Ovary (tissue), 9 donors: Measurements from ENCODE around the gene HOXC4. TPM values are rescaled to one million over a fixed set of nuclear protein-coding genes. Genes with fewer than 3 reads are reported as not detected.

ENCODE experiments used
- DNase-seq, 5 donors: peaks; one replicate each; pipeline ENCODE4 v3.0.0-alpha.2; 2019 to 2020
- H3K27ac ChIP-seq, 2 donors: fragments of 200-600 bp; one replicate each; pipeline versions ENCODE4 v1.5.1 to v1.8.0; 2019 to 2022
- H3K27me3 ChIP-seq: fragments of 200-600 bp; one replicate; pipeline ENCODE4 v1.8.0; 2022
- H3K36me3 ChIP-seq: fragments of 200-600 bp; sonication (generic); one replicate; pipeline ENCODE4 v1.5.1; 2019
- H3K4me1 ChIP-seq: one replicate; pipeline ENCODE4 v1.8.1; 2013; ENCODE audit warnings: mild to moderate bottlenecking, moderate library complexity; ENCODE audit not compliant: insufficient read depth
- H3K4me3 ChIP-seq: fragments of 200-600 bp; sonication (generic); one replicate; pipeline ENCODE4 v1.5.1; 2017
- H3K9me3 ChIP-seq, 2 donors: fragments of 200-600 bp in 1 of 2; sonication (generic) in 1 of 2; one replicate each; pipeline versions ENCODE4 v1.5.1 to v1.8.1; 2013 to 2019; ENCODE audit warnings: mild to moderate bottlenecking in 1 of 2, moderate library complexity in 1 of 2
- EP300 ChIP-seq: sonication (generic); formaldehyde crosslinking; IDR thresholded peaks from one replicate; pipeline ENCODE4 v1.6.1; 2017; ENCODE audit warnings: antibody characterized with exemption
- POLR2A ChIP-seq: fragments of 450-650 bp; IDR thresholded peaks from one replicate; pipeline ENCODE4 v1.6.1; 2017; ENCODE audit warnings: antibody characterized with exemption, mild to moderate bottlenecking, moderate library complexity
- WGBS, 3 donors: extraction: QIAGEN DNeasy Blood & Tissue Kit in 1 of 3; methylation state at CpG; one replicate each; pipeline versions ENCODE4 v1.1.5 to v1.1.7; 2013 to 2017; 5-methylcytosine and 5-hydroxymethylcytosine counted together
- intact Hi-C, 4 donors: fragments of 100-400 bp; cut with DNase I; formaldehyde crosslinking; loops; one replicate each; pipeline versions ENCODE4 v1.11.0 to v1.15.1; 2022 to 2023
- polyA plus RNA-seq, 2 donors: library from polyadenylated mRNA; stranded (reverse); fragments of 200-250 nt in 1 of 2; fragments of 350-450 nt in 1 of 2; fragmentation: Illumina TruSeq in 1 of 2; extraction: RNeasy Lipid Tissue Mini Kit (QIAGEN cat#74804) in 1 of 2; gene quantifications; one replicate each; pipeline ENCODE4 v1.2.3, GENCODE V29; 2013 to 2014
- total RNA-seq, 7 donors: library from RNA; depleted of rRNA in 2 of 7; stranded (reverse); fragments of >200 nt in 2 of 7; fragmentation: NEBNext Ultra II Directional in 3 of 7; extraction: Animal tissue kit (Norgen Biotek cat#: 25700) in 3 of 7; gene quantifications; one replicate each; pipeline versions ENCODE4 v1.1.0 to v1.2.4, GENCODE V29; 2016 to 2023
- TF ChIP-seq, protein P1 (sequence below), 3 donors: fragments of 450-650 bp in 2 of 3; fragments of 200-600 bp in 1 of 3; IDR thresholded peaks; one replicate each; pipeline versions ENCODE4 v1.5.1 to v1.8.0; 2016 to 2022; ENCODE audit warnings: antibody characterized with exemption in 3 of 3, mild to moderate bottlenecking in 1 of 3
- donor health status: DM: no; HTN: no; CAD: no; lungs with moderate emphysema.
- donor health status: DM: no; HTN: no; CAD: no.
- donor health status: Bipolar disorder and iron deficiency.
- donor health status: DM: yes; HTN: yes; CAD: no.
- donor health status: DM: no; HTN: no; CAD: no.
- donor health status: DM: yes; HTN: yes; CAD: no.

Gene HOXC4
- total and polyA plus RNA-seq, 9 donors = 3.3 to 21.8 (median 11.5) TPM

DNA sequence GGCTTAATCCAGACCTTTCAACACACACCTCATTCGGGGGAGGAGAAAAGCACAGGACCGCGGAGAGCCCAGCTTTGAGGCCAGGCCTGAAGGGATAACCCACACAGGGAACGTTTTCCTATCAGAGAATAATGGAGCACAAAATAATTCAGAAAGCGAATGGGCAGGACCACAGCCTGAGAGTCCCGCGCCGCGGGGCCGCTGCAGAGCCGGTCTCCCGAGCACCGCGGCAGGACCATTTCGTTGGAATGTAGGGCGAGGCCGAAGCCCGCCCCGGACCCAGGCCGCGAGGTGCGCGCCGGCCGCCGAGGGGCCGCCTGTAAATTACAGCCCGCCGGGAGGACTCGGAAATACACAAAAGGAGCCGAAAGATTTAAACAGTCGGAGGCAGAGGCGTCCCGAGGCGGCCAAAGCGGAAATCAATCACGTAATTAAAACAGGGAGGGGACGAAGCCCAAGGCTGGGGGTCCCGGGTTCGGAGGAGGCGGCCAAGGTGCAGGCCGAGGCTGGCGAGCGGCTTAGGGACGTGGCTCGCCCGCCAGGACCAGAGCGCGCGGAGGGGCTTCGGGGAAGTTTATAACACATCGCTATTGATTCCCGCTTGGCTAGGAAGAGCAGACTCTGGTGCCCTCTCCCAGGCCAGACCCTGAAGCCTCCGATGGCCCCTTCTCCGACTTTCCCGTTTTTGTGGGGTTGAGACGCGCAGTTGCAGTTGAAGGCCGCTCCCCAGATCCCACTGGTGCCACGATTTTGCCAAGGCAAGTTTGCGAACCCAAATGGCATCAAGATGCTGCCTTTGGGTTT lies 6.3 kb upstream of the HOXC4 start:
- H3K4me1 ChIP-seq = peaks cover 4% of the 10 kb centered on the region
- TF ChIP-seq EP300 (no peak), POLR2A (no peak)
- TF ChIP-seq, protein P1, sequence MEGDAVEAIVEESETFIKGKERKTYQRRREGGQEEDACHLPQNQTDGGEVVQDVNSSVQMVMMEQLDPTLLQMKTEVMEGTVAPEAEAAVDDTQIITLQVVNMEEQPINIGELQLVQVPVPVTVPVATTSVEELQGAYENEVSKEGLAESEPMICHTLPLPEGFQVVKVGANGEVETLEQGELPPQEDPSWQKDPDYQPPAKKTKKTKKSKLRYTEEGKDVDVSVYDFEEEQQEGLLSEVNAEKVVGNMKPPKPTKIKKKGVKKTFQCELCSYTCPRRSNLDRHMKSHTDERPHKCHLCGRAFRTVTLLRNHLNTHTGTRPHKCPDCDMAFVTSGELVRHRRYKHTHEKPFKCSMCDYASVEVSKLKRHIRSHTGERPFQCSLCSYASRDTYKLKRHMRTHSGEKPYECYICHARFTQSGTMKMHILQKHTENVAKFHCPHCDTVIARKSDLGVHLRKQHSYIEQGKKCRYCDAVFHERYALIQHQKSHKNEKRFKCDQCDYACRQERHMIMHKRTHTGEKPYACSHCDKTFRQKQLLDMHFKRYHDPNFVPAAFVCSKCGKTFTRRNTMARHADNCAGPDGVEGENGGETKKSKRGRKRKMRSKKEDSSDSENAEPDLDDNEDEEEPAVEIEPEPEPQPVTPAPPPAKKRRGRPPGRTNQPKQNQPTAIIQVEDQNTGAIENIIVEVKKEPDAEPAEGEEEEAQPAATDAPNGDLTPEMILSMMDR (IDR thresholded peaks at IDR 0.05) = no peak
- no peaks in the 10 kb centered on the region for H3K9me3 ChIP-seq
- intact Hi-C loops = no loop called here
- H3K27me3 ChIP-seq = no peaks in the 10 kb centered on the region
- 80 to 85% (median 81%) methylated on average over 61 of the region's 61 CpGs for WGBS, 3 donors
- DNase-seq = peak in 2 of 5 donors; percentile 27 to 30
- H3K27ac ChIP-seq = no peak overlapping the region
- H3K4me3 ChIP-seq = no peak overlapping the region
- H3K36me3 ChIP-seq = no peaks in the 10 kb centered on the region

DNA sequence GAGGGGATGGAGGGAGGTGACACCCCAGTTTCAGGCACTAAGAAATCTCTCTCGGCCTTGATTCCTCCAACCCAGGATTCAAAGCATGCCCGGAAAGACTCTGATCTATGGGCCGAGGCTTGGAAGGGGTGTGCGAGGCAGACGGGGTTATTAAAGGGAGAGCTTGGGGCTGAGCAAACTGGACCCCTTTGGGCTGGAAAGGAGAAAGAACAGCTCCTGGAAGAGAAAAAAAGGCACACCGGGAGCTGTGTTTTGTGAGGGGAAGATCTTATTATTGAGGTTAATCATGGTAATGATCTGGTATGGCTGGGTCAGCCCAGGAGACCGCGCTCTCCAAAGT lies 5.7 kb upstream of the HOXC4 start:
- peaks cover 9% of the 10 kb centered on the region for H3K4me1 ChIP-seq
- no peak for TF ChIP-seq EP300
- TF ChIP-seq POLR2A = no peak
- TF ChIP-seq, protein P1 (IDR thresholded peaks at IDR 0.05) = no peak
- no peak overlapping the region for H3K27ac ChIP-seq
- no peak overlapping the region for H3K4me3 ChIP-seq
- no peaks in the 10 kb centered on the region for H3K27me3 ChIP-seq
- H3K36me3 ChIP-seq = no peaks in the 10 kb centered on the region
- intact Hi-C loops = no loop called here
- WGBS, 3 donors = 94 to 98% (median 95%) methylated on average over 8 of the region's 8 CpGs
- no peaks in the 10 kb centered on the region for H3K9me3 ChIP-seq
- no peak for DNase-seq

DNA sequence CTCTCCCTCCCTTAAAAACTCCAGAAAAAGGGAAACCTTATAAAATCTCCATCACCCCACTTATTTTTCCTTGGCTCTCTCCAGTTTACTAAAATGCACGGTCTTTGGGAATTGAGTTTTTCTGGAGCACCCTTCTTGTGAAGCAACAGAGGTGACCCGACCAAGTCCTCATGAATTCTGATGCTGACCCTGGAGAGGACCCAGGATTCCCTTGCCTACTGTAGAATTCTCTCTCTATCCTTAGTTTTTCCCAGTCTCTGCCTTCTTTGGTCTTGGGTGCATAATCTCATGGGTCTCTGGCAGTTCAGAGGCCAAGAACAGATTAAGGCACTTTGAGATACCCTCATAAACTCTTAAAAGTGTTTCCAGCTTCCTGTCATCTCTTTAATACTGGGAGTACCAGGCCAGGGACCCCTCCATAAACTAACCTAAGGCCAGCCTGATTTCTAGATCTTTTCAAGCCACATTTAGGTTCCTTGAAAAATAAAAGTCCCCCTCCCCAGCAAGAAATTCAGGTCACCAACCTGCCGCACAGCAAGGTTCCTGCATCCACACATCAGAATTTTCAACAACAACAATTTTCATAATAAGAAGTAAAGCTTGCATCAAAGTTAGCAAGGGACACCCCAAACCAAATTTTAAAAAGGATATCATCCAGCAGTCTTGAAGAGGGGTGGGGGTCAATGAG lies 5.1 kb upstream of the HOXC4 start:
- H3K4me3 ChIP-seq = no peak overlapping the region
- no peak overlapping the region for H3K27ac ChIP-seq
- DNase-seq = no peak
- H3K36me3 ChIP-seq = no peaks in the 10 kb centered on the region
- peaks cover 7% of the 10 kb centered on the region for H3K4me1 ChIP-seq
- intact Hi-C loops = no loop called here
- H3K9me3 ChIP-seq = no peaks in the 10 kb centered on the region
- TF ChIP-seq, protein P1 (IDR thresholded peaks at IDR 0.05) = no peak
- TF ChIP-seq POLR2A = no peak
- no peak for TF ChIP-seq EP300
- no peaks in the 10 kb centered on the region for H3K27me3 ChIP-seq
- WGBS, 3 donors = 92 to 96% (median 93%) methylated on average over 3 of the region's 3 CpGs

DNA sequence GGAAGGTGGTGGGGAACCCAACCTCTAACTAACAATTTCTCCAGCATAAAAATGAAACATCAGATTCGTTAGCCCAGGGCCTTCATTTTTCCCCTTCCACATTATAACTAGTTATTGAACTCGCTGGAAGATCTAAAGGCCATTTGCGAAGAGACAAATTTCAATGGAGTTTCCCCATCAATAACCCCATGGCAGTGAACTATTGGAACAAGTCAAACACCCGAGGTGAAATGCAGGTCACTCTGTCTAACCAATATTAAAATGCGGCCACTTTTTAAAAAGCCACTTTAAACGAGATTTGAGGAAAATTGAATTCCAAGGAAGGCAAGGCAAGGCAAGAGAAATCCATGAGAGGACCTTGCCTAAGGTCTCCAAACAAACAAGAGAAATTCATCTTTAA lies 4.5 kb upstream of the HOXC4 start:
- intact Hi-C loops = no loop called here
- H3K27ac ChIP-seq = no peak overlapping the region
- TF ChIP-seq, protein P1 (IDR thresholded peaks at IDR 0.05) = no peak
- no peak for TF ChIP-seq EP300
- no peak for TF ChIP-seq POLR2A
- H3K4me1 ChIP-seq = peaks cover 7% of the 10 kb centered on the region
- no peak overlapping the region for H3K4me3 ChIP-seq
- H3K27me3 ChIP-seq = no peaks in the 10 kb centered on the region
- DNase-seq = no peak
- 88 to 92% (median 89%) methylated on average over 6 of the region's 6 CpGs for WGBS, 3 donors
- H3K9me3 ChIP-seq = no peaks in the 10 kb centered on the region
- H3K36me3 ChIP-seq = no peaks in the 10 kb centered on the region
